Ascending aorta (tissue), 2 donors: Measurements from ENCODE around the gene NLRP6. TPM values are rescaled to one million over a fixed set of nuclear protein-coding genes. Genes with fewer than 3 reads are reported as not detected.

Experiments used
- DNase-seq, 2 donors: peaks; one replicate each; pipeline ENCODE4 v3.0.0-alpha.2; 2019; ENCODE audit warnings: low spot score in 2 of 2
- H3K27ac ChIP-seq, 2 donors: fragments of 200-600 bp; sonication (generic); one replicate each; pipeline ENCODE4 v1.5.1; 2016 to 2017; ENCODE audit warnings: mild to moderate bottlenecking in 1 of 2
- H3K27me3 ChIP-seq: fragments of 200-600 bp; sonication (generic); one replicate; pipeline ENCODE4 v1.5.1; 2017
- H3K36me3 ChIP-seq, 2 donors: fragments of 200-600 bp; sonication (generic); one replicate each; pipeline ENCODE4 v1.5.1; 2016
- H3K4me1 ChIP-seq, 2 donors: fragments of 200-600 bp; sonication (generic); one replicate each; pipeline ENCODE4 v1.5.1; 2016 to 2017; ENCODE audit warnings: mild to moderate bottlenecking in 1 of 2
- H3K4me3 ChIP-seq, 2 donors: fragments of 200-600 bp; sonication (generic); one replicate each; pipeline ENCODE4 v1.5.1; 2016 to 2017; ENCODE audit warnings: mild to moderate bottlenecking in 1 of 2
- H3K9me3 ChIP-seq, 2 donors: fragments of 200-600 bp; sonication (generic); one replicate each; pipeline ENCODE4 v1.5.1; 2016
- CTCF ChIP-seq, 3 experiments: fragments of 200-600 bp in 2 of 3; fragments of 450-650 bp in 1 of 3; sonication (generic) in 2 of 3; IDR thresholded peaks; one replicate each; pipeline ENCODE4 v1.5.1; 2016 to 2019; ENCODE audit warnings: antibody characterized with exemption in 3 of 3, mild to moderate bottlenecking in 1 of 3, moderate library complexity in 1 of 3
- intact Hi-C: fragments of 100-400 bp; cut with DNase I; formaldehyde crosslinking; loops from one replicate; pipeline ENCODE4 v1.15.1; 2023
- total RNA-seq: library from RNA; depleted of rRNA; stranded (reverse); fragments of >200 nt; gene quantifications from one replicate; pipeline ENCODE4 v1.1.0, GENCODE V29; 2016

Gene NLRP6
- total RNA-seq, 1 donor from 2014 or later = not detected

- no peaks in the 10 kb centered on the region for H3K27me3 ChIP-seq
- intact Hi-C loops = no loop called here
Measured at GRCh38 chr11:256952-257737, 21.1 kb upstream of the NLRP6 start.

DNA sequence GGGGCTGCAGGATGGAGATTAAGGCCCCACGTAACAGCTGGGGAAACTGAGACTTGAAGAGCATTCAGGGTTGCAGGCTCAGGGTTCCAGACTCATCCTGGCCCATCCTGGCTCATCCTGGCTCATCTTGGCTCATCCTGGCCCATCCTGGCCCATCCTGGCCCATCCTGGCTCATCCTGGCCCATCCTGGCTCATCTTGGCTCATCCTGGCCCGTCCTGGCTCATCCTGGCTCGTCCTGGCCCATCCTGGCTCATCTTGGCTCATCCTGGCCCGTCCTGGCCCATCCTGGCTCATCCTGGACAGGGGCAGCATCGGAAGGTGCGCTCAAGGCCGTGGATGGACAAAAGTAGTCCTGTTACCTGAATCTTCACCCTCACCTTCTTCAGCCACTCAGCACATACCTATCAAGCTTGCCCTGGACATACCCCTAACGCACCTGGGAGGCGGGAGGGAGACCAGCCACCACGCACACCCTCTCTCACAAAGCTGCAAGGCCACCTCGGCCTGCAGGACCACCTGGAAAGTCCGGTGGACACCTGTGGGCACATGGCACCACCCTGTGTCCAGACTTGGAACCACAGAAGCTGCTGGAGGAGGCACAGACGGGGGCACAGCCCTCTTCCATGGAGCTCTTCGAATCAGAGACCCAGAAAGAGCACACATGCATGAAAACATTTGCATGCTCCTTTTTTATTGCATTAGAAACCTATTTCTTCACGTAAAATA is 20.3 kb upstream of the NLRP6 start:
- peak in 1 of 2 donors; percentile 43 for DNase-seq
- peaks cover 2 to 3% of the 10 kb centered on the region in 2 donors for H3K36me3 ChIP-seq
- H3K27me3 ChIP-seq = no peaks in the 10 kb centered on the region
- TF ChIP-seq CTCF (IDR thresholded peaks at IDR 0.05) = no peak
- no peaks in the 10 kb centered on the region for H3K4me1 ChIP-seq
- H3K4me3 ChIP-seq = no peak overlapping the region
- H3K27ac ChIP-seq = no peak overlapping the region
- intact Hi-C loops = no loop called here
- H3K9me3 ChIP-seq = no peaks in the 10 kb centered on the region

More at GRCh38 chr11:256952-257737, 21.1 kb upstream of the NLRP6 start:
- peak in 1 of 2 donors; percentile 38 for DNase-seq
- H3K36me3 ChIP-seq = peaks cover 9 to 10% of the 10 kb centered on the region in 2 donors
- H3K4me3 ChIP-seq = no peak overlapping the region
- no peaks in the 10 kb centered on the region for H3K9me3 ChIP-seq
- H3K4me1 ChIP-seq = no peaks in the 10 kb centered on the region
- H3K27ac ChIP-seq = no peak overlapping the region
- no peak for TF ChIP-seq CTCF (IDR thresholded peaks at IDR 0.05)

GRCh38 chr11:259413-259812 is 18.8 kb upstream of the NLRP6 start:
- H3K9me3 ChIP-seq = no peaks in the 10 kb centered on the region
- no peak for TF ChIP-seq CTCF (IDR thresholded peaks at IDR 0.05)
- no peaks in the 10 kb centered on the region for H3K27me3 ChIP-seq
- H3K27ac ChIP-seq = no peak overlapping the region
- DNase-seq = no peak
- no peaks in the 10 kb centered on the region for H3K36me3 ChIP-seq
- no peak overlapping the region for H3K4me3 ChIP-seq
- intact Hi-C loops = no loop called here
- no peaks in the 10 kb centered on the region for H3K4me1 ChIP-seq

GRCh38 chr11:261624-262023 is 16.6 kb upstream of the NLRP6 start:
- no peak overlapping the region for H3K4me3 ChIP-seq
- no peaks in the 10 kb centered on the region for H3K4me1 ChIP-seq
- H3K27ac ChIP-seq = no peak overlapping the region
- H3K27me3 ChIP-seq = no peaks in the 10 kb centered on the region
- H3K36me3 ChIP-seq = no peaks in the 10 kb centered on the region
- no peak for DNase-seq
- no peak for TF ChIP-seq CTCF (IDR thresholded peaks at IDR 0.05)
- H3K9me3 ChIP-seq = no peaks in the 10 kb centered on the region
- intact Hi-C loops = no loop called here

GRCh38 chr11:266676-267439 is 11.3 kb upstream of the NLRP6 start:
- Histone ChIP-seq H3K4me1 (no peaks in the 10 kb centered on the region), H3K36me3 (no peaks in the 10 kb centered on the region), H3K4me3 (no peak overlapping the region), H3K9me3 (no peaks in the 10 kb centered on the region), H3K27me3 (no peaks in the 10 kb centered on the region), H3K27ac (no peak overlapping the region)
- no peak for TF ChIP-seq CTCF (IDR thresholded peaks at IDR 0.05)
- intact Hi-C loops = no loop called here
- DNase-seq = no peak
